GM21367 (cell line): ENCODE results near the gene RFNG.

Source experiments
- ATAC-seq: cut with Tn5 transposase; IDR thresholded peaks from one replicate; pipeline ENCODE4 v1.9.1; 2021; ENCODE audit not compliant: unreplicated experiment

RFNG gene

GRCh38 chr17:82078433-82078832, 26.8 kb upstream of the RFNG start:
- ATAC-seq: no peak

GRCh38 chr17:82077617-82078358, 26.2 kb upstream of the RFNG start:
- ATAC-seq: no peak

GRCh38 chr17:82076785-82077591, 25.4 kb upstream of the RFNG start:
- ATAC-seq: no peak

- ATAC-seq: no peak
Observed at GRCh38 chr17:82076018-82076784, 24.6 kb upstream of the RFNG start.

GRCh38 chr17:82073446-82073845, 21.8 kb upstream of the RFNG start:
- ATAC-seq: no peak

- no peak for ATAC-seq
Observed at GRCh38 chr17:82072827-82073226, 21.2 kb upstream of the RFNG start.

GRCh38 chr17:82070611-82071010, 19.0 kb upstream of the RFNG start:
- no peak for ATAC-seq

GRCh38 chr17:82065638-82066303, 14.2 kb upstream of the RFNG start, which contains the start of gene DUS1L:
DUS1L (minus strand) TSS chr17:82065804; CDS start chr17:82065059, 745 bp downstream.
- ATAC-seq: no peak

GRCh38 chr17:82065193-82065637, 13.6 kb upstream of the RFNG start:
- ATAC-seq: no peak

GRCh38 chr17:82064433-82065192, 13.0 kb upstream of the RFNG start:
- ATAC-seq: no peak

GRCh38 chr17:82063424-82064415, 12.1 kb upstream of the RFNG start:
- ATAC-seq: no peak

GRCh38 chr17:82062984-82063368, 11.4 kb upstream of the RFNG start:
- no peak for ATAC-seq

- no peak for ATAC-seq
Observed at GRCh38 chr17:82062076-82062983, 10.7 kb upstream of the RFNG start.

GRCh38 chr17:82061047-82061925, 9.7 kb upstream of the RFNG start:
- ATAC-seq: no peak

GRCh38 chr17:82060614-82061013, 9.0 kb upstream of the RFNG start:
- ATAC-seq: no peak

GRCh38 chr17:82060001-82060380, 8.4 kb upstream of the RFNG start:
- no peak for ATAC-seq
